GM12872 (cell line): Measurements from ENCODE around the gene ZBTB7B.

ENCODE experiments used
- TF ChIP-seq, protein P1 (sequence below): IDR thresholded peaks from 3 replicates; pipeline ENCODE4 v1.5.1; 2011; ENCODE audit warnings: low read depth, mild to moderate bottlenecking, low read length, moderate library complexity; ENCODE audit not compliant: insufficient read depth

ZBTB7B gene

GRCh38 chr1:154999571-155000410 is 2.8 kb upstream of the ZBTB7B start:
- TF ChIP-seq, protein P1, sequence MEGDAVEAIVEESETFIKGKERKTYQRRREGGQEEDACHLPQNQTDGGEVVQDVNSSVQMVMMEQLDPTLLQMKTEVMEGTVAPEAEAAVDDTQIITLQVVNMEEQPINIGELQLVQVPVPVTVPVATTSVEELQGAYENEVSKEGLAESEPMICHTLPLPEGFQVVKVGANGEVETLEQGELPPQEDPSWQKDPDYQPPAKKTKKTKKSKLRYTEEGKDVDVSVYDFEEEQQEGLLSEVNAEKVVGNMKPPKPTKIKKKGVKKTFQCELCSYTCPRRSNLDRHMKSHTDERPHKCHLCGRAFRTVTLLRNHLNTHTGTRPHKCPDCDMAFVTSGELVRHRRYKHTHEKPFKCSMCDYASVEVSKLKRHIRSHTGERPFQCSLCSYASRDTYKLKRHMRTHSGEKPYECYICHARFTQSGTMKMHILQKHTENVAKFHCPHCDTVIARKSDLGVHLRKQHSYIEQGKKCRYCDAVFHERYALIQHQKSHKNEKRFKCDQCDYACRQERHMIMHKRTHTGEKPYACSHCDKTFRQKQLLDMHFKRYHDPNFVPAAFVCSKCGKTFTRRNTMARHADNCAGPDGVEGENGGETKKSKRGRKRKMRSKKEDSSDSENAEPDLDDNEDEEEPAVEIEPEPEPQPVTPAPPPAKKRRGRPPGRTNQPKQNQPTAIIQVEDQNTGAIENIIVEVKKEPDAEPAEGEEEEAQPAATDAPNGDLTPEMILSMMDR: no peak

GRCh38 chr1:155000411-155000725 is 2.2 kb upstream of the ZBTB7B start:
- TF ChIP-seq, protein P1: no peak

GRCh38 chr1:155000726-155001424 is 1.7 kb upstream of the ZBTB7B start:
- TF ChIP-seq, protein P1: no peak

DNA sequence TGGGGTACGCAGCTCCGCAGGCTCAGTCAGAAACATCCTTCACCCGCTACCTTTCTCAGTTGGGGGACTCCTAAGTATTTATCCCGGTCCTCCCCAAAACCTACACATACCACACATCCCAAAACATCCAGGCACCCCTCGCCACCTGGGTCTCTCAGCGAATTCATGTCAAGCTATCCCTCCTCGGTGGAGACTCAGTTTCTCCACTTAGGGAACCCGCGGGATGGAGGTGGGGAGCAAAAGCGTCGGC is 1.3 kb upstream of the ZBTB7B start:
- TF ChIP-seq, protein P1: no peak

DNA sequence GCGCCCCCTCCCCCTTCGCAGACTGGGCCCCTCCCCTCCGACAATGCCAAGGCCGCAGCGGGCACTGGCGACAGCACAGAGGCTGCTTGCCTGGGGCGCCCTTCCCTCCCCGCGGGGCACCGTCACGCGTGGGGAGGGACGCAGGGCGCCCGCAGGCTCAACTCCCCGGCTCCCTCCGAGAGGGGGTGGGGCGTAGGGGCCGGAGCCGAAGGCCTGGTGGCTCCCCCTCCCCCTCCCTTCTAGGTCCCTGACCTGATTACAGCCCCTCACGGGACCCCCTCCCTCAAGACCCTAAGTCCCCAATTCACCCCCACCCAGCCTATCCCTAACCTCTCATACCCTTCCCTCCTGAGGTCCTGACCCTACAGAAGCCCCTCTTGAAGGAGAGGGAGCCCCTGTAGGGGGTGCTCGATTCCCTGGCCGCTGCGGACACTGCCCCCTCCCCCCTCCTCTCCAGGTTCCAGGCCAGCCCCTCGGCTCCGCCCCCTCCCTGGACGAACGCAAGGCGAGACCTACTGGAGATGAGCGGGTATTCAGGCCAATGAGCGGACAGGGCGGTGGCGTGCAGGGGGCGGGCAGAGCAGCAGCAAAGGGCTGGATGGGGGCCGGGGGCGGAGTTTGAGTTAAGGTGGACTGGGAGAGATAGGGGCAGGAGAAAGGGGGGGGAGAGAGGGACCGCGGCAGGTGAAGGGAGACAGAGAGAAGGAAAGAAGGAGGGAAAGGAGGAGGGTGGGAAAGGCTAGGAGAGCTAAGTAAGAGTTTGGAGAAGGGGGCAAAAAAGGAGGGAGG is 733 bp upstream of the ZBTB7B start:
- TF ChIP-seq, protein P1: peak; percentile 45; the same call in 2 of the 3 replicates

GRCh38 chr1:155003227-155003765 is 694 bp downstream of the ZBTB7B start:
- TF ChIP-seq, protein P1: no peak

DNA sequence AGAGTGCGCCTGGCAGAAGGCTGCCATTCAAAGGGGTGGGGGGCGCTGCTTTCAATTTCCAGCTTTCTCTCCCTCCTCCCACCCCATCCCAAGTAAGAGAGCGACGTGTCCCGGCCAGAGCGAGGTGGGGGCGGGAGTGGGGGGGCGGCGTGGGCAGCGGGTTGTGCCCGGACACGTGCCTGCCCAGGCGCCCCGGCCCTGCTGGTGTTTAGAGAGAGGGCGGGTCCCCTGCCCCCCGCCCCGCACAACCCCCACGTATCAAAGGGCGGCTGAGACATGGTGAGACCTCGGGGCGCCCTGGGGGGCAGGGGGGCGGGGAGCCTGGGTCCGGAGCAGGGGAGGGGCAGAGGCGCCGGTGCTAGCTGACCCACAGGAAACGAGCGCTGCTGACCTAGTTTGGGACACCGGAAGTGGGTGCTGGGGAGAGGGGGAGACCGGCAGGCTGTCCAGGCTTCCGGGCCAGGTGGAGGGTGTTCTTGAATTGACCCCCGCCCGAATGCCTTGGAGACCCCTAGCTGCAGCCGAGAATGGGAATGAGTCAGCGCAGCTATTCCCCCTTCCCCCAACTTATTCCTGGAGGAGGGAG is 1.3 kb downstream of the ZBTB7B start:
- TF ChIP-seq, protein P1: no peak
